Adrenal gland (tissue), 12 donors: ENCODE results near the gene PPARGC1A. TPM values are rescaled to one million over a fixed set of nuclear protein-coding genes. Genes with fewer than 3 reads are reported as not detected.

ENCODE experiments used
- DNase-seq, 7 donors: peaks; one replicate each; pipeline ENCODE4 v3.0.0-alpha.2; 2019 to 2020
- H3K27ac ChIP-seq, 5 donors: fragments of 200-600 bp; sonication (generic) in 4 of 5; 1 replicate in 3 of 5; 2 replicates in 2 of 5; pipeline versions ENCODE4 v1.5.1 to v1.8.0; 2016 to 2020; ENCODE audit warnings: mild to moderate bottlenecking in 1 of 5
- H3K27me3 ChIP-seq: fragments of 200-600 bp; 2 replicates; pipeline ENCODE4 v1.8.0; 2021
- H3K36me3 ChIP-seq, 2 donors: fragments of 200-600 bp; replicated peaks in 1 of 2; 1 replicate in 1 of 2; 2 replicates in 1 of 2; pipeline versions ENCODE4 v1.5.1 to v1.8.0; 2018 to 2022
- H3K4me1 ChIP-seq, 2 donors: fragments of 200-600 bp; replicated peaks in 1 of 2; 1 replicate in 1 of 2; 2 replicates in 1 of 2; pipeline versions ENCODE4 v1.5.1 to v1.8.0; 2018 to 2021
- H3K4me3 ChIP-seq, 4 donors: fragments of 200-600 bp; sonication (generic) in 3 of 4; one replicate each; pipeline ENCODE4 v1.5.1; 2016 to 2018
- H3K9me3 ChIP-seq, 3 donors: fragments of 200-600 bp; sonication (generic) in 1 of 3; replicated peaks in 1 of 3; 1 replicate in 2 of 3; 2 replicates in 1 of 3; pipeline versions ENCODE4 v1.5.1 to v1.8.0; 2016 to 2021
- POLR2A ChIP-seq, 2 donors: fragments of 450-650 bp; IDR thresholded peaks; one replicate each; pipeline ENCODE4 v1.6.1; 2017; ENCODE audit warnings: antibody characterized with exemption in 2 of 2, mild to moderate bottlenecking in 2 of 2, moderate library complexity in 1 of 2
- WGBS, 4 donors: extraction: QIAGEN DNeasy Blood & Tissue Kit in 2 of 4; methylation state at CpG; one replicate each; pipeline versions ENCODE4 v1.1.5 to v1.1.7; 2013 to 2017; 5-methylcytosine and 5-hydroxymethylcytosine counted together
- intact Hi-C, 2 donors: fragments of 100-400 bp; cut with DNase I; formaldehyde crosslinking; loops; one replicate each; pipeline versions ENCODE4 v1.14.1 to v1.15.0; 2022 to 2023
- polyA plus RNA-seq, 3 donors: library from polyadenylated mRNA; stranded (reverse); fragments of 200-250 nt in 2 of 3; fragments of 350-450 nt in 1 of 3; fragmentation: Illumina TruSeq in 1 of 3; extraction: RNeasy Lipid Tissue Mini Kit (QIAGEN cat#74804) in 1 of 3; gene quantifications; one replicate each; pipeline ENCODE4 v1.2.3, GENCODE V29; 2013 to 2014
- total RNA-seq, 9 donors: library from RNA; depleted of rRNA in 4 of 9; stranded (reverse); fragments of >200 nt in 4 of 9; fragments of 120-200 nt in 1 of 9; fragmentation: NEBNext Ultra II Directional in 1 of 9; extraction: Animal tissue kit (Norgen Biotek cat#: 25700) in 1 of 9; gene quantifications; one replicate each; pipeline versions ENCODE4 v1.1.0 to v1.2.4, GENCODE V29; 2013 to 2023
- TF ChIP-seq, protein P1 (sequence below), 6 experiments: fragments of 450-650 bp in 4 of 6; fragments of 200-600 bp in 2 of 6; sonication (generic) in 1 of 6; IDR thresholded peaks; 1 replicate in 5 of 6; 2 replicates in 1 of 6; pipeline versions ENCODE4 v1.5.1 to v1.8.0; 2016 to 2021; ENCODE audit warnings: antibody characterized with exemption in 6 of 6, mild to moderate bottlenecking in 2 of 6, moderate library complexity in 1 of 6
- donor health status: healthy with polysubstance abuse.
- donor health status: Bipolar disorder and iron deficiency.
- donor health status: DM: yes; HTN: yes; CAD: no.
- donor health status: DM: no; HTN: no; CAD: no.
- donor health status: DM: no; HTN: no; CAD: no.
- donor health status: DM: yes; HTN: yes; CAD: no.

The PPARGC1A gene
- total and polyA plus RNA-seq, 12 donors: 1.6 to 14.3 (median 5.5) TPM

DNA sequence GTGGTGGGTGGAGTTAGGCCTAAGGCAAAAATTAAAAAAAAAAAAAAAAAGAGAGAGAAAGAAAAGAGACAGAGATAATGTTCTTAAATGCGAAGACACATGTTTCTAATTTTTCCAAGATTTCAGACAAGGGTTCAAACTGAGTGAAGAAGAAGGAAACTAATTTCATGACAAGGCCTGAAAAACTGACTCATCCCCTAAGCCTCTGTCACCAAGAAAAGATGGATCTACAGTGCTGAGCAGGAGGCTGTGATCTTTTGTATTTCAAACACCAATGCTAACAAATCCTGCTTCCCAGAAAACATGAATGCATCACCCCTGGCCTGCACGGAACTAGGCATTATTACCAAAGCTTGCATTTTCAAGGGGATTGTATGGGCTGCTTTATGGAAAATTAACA lies 75.3 kb downstream of the PPARGC1A start:
- Histone ChIP-seq H3K4me1 (no peaks in the 10 kb centered on the region), H3K36me3 (no peaks in the 10 kb centered on the region), H3K4me3 (no peak overlapping the region), H3K27me3 (no peaks in the 10 kb centered on the region), H3K9me3 (no peaks in the 10 kb centered on the region), H3K27ac (no peak overlapping the region)
- no peak for DNase-seq
- WGBS, 4 donors: 83 to 93% (median 89%) methylated on average over 2 of the region's 2 CpGs
- intact Hi-C loops: no loop called here
- TF ChIP-seq POLR2A (IDR thresholded peaks at IDR 0.05): no peak
- TF ChIP-seq, protein P1, sequence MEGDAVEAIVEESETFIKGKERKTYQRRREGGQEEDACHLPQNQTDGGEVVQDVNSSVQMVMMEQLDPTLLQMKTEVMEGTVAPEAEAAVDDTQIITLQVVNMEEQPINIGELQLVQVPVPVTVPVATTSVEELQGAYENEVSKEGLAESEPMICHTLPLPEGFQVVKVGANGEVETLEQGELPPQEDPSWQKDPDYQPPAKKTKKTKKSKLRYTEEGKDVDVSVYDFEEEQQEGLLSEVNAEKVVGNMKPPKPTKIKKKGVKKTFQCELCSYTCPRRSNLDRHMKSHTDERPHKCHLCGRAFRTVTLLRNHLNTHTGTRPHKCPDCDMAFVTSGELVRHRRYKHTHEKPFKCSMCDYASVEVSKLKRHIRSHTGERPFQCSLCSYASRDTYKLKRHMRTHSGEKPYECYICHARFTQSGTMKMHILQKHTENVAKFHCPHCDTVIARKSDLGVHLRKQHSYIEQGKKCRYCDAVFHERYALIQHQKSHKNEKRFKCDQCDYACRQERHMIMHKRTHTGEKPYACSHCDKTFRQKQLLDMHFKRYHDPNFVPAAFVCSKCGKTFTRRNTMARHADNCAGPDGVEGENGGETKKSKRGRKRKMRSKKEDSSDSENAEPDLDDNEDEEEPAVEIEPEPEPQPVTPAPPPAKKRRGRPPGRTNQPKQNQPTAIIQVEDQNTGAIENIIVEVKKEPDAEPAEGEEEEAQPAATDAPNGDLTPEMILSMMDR (IDR thresholded peaks at IDR 0.05): no peak

DNA sequence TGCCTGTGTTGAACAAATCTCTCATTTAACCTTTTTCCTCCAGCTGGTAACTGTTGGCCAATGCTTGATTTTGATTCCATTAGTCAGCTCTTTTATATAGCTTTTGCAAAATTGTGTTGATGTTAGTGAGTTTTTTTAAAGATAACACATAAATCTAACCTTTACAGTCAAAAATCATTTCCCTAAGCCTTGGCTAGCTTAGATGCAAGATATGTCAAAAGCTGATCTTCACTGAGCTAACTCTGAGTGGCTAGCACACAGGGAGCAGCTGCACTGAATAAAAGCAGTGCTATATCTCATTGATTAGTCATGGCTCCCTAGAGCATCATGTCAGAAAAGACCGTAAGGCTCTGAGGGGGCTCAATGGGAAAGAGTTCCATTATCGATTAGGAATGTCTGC lies 78.7 kb downstream of the PPARGC1A start:
- H3K36me3 ChIP-seq: no peaks in the 10 kb centered on the region
- no peaks in the 10 kb centered on the region for H3K4me1 ChIP-seq
- H3K9me3 ChIP-seq: no peaks in the 10 kb centered on the region
- no peak for DNase-seq
- WGBS, 4 donors: 91 to 98% (median 94%) methylated on average over 2 of the region's 2 CpGs
- no peaks in the 10 kb centered on the region for H3K27me3 ChIP-seq
- TF ChIP-seq, protein P1 (IDR thresholded peaks at IDR 0.05): no peak
- no peak for TF ChIP-seq POLR2A (IDR thresholded peaks at IDR 0.05)
- intact Hi-C loops: no loop called here
- no peak overlapping the region for H3K4me3 ChIP-seq
- H3K27ac ChIP-seq: no peak overlapping the region

DNA sequence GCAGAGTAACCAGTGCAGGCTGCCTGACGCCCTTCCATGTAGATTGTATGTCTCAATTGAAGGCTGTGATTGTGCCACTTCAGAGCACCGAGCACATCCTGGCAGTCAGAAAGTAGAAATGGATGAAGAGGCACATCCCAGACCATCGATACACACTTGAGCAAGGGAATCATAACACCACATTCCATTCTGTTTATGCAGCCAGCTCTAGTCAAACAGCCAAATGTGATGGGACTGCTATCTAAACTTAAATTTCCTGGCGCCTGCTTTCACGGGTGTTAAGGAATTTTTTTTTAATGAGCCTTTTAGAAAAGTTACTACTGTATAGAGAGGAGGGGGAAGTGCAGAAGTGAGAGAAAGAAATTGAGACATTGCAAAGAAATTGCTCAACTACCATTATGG lies 84.4 kb downstream of the PPARGC1A start:
- Histone ChIP-seq H3K4me3 (no peak overlapping the region), H3K36me3 (no peaks in the 10 kb centered on the region), H3K4me1 (no peaks in the 10 kb centered on the region), H3K9me3 (no peaks in the 10 kb centered on the region), H3K27me3 (no peaks in the 10 kb centered on the region), H3K27ac (no peak overlapping the region)
- DNase-seq: no peak
- 81 to 87% (median 86%) methylated on average over 5 of the region's 5 CpGs for WGBS, 4 donors
- TF ChIP-seq, protein P1 (IDR thresholded peaks at IDR 0.05): no peak
- no peak for TF ChIP-seq POLR2A (IDR thresholded peaks at IDR 0.05)
- intact Hi-C loops: no loop called here

DNA sequence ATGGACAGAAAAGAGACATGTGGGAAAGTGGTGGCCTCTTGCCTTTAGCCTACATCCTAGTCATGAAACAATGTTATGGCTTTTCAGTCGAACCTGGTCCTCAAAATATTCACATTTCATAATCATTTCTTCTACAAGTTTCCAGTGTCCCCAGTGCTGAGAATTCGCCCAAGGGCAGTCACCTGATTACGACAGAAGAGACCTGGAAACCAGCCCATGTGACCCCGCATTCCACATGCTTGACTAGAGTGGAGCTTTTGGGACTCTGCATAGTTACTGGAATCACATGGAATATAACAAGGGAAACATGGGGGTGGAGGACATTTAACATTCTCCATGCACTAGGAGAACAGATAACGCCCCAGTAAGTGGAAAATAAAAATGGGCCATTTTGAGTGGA lies 100.1 kb downstream of the PPARGC1A start:
- Histone ChIP-seq H3K27ac (peak overlapping the region in 1 of 5 donors; percentile 14), H3K9me3 (no peaks in the 10 kb centered on the region), H3K36me3 (no peaks in the 10 kb centered on the region), H3K4me1 (no peaks in the 10 kb centered on the region), H3K27me3 (no peaks in the 10 kb centered on the region), H3K4me3 (no peak overlapping the region)
- no peak for TF ChIP-seq POLR2A (IDR thresholded peaks at IDR 0.05)
- TF ChIP-seq, protein P1 (IDR thresholded peaks at IDR 0.05): no peak
- 59 to 75% (median 71%) methylated on average over 5 of the region's 5 CpGs for WGBS, 4 donors
- intact Hi-C loops: no loop called here
- DNase-seq: peak in 6 of 7 donors; percentile 23 to 76 (median 50)
